CD1c-positive myeloid dendritic cell (primary cell): ENCODE data around the gene C2CD4C.
"Not testable (repeated sequence)": the region's sequence is repeated elsewhere in the genome, so short reads cannot be mapped to it uniquely, and the experiment has no call there.

Experiments
- DNase-seq: peaks from one replicate; pipeline ENCODE4 v3.0.0-alpha.2; 2016; ENCODE audit errors: extremely low spot score

The C2CD4C gene

GRCh38 chr19:400976-401865 is 7.7 kb downstream of the C2CD4C start:
- no peak for DNase-seq

GRCh38 chr19:399370-399769 is 9.6 kb downstream of the C2CD4C start:
- no peak for DNase-seq

DNA sequence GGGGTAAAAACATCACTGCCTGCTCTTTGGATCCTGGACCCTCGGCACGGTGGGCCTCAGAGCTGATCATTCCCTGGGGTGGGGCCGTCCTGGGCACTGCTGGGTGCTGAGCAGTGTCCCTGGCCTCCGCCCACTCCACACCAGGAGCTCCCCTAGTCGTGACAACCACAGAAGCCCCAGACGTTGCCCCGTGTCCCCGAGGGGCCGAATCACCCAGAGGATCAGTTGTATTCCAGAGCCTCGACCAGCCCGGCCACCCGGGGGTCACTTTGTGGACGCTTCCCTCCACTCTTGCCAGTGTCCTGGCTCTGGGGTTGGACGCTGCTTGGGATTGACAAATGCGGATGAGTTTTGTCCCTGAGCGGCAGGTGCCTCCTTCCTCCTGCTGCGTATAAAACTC is 10.2 kb downstream of the C2CD4C start:
- no peak for DNase-seq

- DNase-seq, result no peak
These were observed 10.8 kb downstream of the C2CD4C start for GRCh38 chr19:397941-398706.

DNA sequence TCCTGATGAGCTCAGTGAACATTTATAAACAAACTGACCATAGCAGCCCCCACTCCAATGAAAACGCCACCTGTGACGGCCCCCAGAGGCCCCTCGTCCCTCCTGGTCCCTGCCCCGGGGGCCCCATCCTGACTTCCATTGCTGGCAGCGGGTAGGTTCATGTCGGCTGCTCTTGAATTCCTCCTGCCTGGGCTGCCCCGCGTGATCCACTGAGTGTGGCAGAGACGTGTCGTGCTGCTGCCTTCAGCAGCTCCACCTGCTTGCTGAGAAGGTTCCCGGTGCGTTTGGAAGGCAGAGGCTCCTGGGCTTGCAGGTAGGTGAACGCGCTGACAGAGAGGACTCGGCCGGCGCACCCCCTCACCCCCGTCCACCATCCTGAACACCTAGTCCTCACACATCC is 11.6 kb downstream of the C2CD4C start:
- DNase-seq, result no peak

GRCh38 chr19:395467-395866 is 13.5 kb downstream of the C2CD4C start:
- DNase-seq, result no peak

DNA sequence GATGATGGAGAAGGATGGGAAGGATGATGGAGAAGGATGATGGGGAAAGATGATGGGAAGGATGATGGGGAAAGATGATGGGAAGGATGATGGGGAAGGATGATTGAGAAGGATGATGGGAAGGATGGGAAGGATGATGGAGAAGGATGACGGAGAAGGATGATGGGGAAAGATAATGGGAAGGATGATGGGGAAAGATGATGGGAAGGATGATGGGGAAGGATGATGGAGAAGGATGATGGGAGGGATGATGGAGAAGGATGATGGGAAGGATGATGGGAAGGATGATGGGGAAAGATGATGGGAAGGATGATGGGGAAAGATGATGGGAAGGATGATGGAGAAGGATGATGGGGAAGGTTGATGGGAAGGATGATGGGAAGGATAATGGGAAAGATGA is 14.1 kb downstream of the C2CD4C start:
- not testable (repeated sequence) for DNase-seq

- DNase-seq, result not testable (repeated sequence)
These were observed 15.4 kb downstream of the C2CD4C start for GRCh38 chr19:393560-393959.

DNA sequence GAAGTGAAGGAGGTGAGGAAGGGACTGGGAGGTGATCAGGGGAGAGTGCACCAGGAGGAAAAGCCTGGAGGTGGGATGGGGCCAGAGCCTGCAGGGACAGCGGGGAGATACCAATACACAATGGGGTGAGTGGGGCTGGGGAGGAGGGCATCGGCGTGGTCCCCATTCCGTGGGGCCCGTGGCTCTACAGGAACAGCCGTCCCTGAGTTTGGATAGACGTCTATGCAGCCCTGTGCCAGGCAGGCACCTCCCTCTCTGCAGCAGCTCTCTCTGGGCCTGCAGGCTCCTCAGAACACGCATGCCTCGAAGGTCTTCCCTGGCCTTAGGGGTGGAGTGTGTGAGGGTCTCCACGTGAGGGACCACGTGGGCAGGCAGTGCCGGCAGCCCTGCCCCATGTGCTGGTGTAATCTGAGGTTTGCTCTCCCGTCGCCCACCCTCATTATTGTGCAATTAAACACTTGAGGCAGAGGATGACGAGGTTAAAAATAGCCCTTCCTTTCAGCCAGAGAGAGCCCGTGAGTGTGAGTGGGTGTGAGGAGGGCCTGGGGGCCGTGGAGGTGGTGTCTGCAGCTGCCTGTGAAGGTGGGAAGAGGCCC is 16.5 kb downstream of the C2CD4C start:
- DNase-seq, result no peak

DNA sequence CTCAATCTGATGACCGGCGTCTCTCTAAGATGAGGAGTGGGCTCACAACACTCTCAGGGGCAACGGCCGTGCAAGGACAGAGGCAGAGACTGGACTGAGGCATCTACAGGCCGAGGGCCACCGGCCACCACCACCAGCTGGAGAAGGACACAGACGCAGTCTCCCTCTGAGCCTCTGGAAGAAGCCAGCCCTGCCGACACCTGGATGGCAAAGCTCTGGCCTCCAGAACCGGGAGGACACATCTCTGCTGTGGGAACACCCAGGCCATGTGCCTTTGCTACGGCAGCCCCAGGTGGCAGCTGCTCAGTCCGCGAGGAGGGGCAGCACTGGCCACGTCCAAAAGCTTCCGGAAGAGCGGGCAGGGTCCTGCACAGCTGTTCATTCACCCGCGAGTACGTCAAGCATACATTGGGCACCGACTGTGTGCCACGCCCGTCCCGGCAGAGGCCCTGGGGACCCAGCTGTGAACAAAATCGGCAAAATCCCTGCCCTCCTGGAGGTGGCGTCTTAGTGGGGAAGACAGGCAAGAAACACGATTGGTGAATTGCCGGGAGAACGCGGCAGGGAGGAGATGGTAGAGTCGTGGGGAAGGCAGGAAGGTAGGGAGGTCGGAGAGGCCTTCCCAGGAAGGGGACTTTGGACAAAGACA is 17.1 kb downstream of the C2CD4C start:
- DNase-seq, result no peak

DNA sequence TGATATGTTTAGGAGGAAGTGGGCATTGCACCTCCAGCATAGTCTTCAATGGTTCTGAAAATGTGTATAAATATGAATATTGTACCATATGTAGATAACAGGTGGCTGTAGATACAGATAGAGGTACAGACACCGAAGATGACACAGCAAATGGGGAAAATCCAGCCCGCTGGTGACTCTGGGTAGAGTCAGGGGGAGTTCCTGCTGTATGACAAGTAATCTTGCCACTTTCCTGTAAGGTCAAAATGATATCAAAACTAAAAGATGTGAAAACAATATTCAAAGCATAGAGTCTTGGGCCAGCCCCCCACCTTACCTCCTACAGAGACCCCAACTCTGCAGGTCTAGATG is 17.8 kb downstream of the C2CD4C start:
- DNase-seq, result no peak

GRCh38 chr19:390386-391206 is 18.4 kb downstream of the C2CD4C start:
- DNase-seq, result no peak

DNA sequence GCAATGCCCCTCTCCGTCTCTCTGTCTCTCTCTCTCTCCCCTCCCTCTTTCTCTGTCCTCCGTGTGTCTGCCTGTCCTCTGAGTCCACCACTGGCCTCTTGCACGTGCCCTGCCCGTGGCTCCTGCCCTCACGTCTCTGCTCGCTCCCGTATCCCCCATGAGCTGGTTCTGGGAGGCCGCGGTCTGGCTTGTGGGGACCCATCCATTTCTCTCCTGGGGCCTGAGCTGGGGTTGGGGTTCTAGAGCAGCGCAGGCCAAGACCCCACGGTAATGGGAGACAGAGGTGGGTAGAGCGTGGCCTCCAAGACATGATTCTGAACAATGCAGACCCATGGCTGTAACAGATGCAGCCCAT is 19.0 kb downstream of the C2CD4C start:
- no peak for DNase-seq

DNA sequence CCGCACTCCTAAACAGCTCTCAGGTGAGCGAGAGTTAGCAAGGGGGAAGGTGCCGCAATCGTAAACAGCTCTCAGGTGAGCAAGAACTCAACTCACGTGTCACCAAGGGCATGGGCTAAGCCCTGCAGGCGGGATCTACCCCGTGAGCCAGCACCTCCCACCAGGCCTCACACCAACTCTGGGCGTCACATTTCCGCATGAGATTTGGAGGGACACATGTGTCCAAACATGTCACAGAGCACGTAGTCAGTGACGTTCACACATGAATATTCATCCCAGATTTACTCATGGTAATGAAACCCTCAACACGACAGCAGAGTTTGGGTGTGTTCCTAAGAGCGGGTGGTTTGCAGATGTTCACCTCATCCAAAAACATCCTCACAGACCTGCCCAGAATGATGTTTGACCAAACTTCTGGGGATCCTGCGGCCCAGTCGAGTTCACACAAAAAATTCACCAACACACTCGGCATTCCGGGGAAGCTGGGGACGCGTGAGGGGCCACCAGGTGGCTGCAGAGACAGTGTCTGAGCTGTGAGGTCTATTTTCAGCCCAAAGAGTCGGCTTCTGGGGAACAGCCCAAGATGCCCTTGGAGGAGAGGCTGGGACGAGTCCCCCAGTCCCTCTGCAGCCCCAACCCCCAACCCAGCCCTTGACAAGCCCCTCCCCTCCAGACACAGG is 19.6 kb downstream of the C2CD4C start:
- DNase-seq, result no peak

DNA sequence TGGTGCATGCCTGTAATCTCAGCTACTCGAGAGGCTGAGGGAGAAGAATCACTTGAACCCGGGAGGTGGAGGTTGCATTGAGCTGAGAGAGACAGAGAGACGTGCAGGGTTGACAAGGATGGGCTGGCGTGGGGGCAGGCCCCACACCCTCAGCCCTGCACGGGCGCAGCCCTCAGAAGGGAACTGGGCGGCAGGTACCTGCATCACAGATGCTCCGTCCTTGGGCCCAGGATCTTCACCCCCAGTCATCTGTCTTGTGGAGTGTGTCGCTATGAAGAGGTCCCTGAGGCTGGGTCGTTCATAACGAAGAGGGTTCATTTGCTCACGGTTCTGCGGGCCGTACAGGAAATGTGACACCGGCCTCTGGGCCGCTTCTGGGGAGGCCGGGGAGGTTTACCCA is 20.3 kb downstream of the C2CD4C start:
- DNase-seq, result no peak

GRCh38 chr19:387777-388176 is 21.2 kb downstream of the C2CD4C start:
- DNase-seq, result no peak

DNA sequence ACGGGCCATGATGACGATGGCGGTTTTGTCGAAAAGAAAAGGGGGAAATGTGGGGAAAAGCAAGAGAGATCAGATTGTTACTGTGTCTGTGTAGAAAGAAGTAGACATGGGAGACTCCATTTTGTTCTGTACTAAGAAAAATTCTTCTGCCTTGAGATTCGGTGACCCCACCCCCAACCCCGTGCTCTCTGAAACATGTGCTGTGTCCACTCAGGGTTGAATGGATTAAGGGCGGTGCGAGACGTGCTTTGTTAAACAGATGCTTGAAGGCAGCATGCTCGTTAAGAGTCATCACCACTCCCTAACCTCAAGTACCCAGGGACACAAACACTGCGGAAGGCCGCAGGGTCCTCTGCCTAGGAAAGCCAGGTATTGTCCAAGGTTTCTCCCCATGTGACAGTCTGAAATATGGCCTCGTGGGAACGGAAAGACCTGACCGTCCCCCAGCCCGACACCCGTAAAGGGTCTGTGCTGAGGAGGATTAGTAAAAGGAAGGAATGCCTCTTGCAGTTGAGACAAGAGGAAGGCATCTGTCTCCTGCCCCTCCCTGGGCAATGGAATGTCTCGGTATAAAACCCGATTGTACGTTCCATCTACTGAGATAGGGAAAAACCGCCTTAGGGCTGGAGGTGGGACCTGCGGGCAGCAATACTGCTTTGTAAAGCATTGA is 22.2 kb downstream of the C2CD4C start:
- not testable (repeated sequence) for DNase-seq

DNA sequence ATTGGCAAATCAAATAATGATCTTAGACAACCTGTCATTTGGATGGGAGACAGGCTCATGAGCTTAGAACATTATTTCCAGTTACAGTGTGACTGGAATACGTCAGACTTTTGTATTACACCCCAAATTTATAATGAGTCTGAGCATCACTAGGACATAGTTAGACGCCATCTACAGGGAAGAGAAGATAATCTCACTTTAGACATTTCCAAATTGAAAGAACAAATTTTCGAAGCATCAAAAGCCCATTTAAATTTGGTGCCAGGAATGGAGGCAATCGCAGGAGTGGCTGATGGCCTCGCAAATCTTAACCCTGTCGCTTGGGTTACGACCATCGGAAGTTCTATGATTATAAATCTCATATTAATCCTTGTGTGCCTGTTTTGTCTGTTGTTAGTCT is 22.8 kb downstream of the C2CD4C start:
- DNase-seq, result not testable (repeated sequence)

DNA sequence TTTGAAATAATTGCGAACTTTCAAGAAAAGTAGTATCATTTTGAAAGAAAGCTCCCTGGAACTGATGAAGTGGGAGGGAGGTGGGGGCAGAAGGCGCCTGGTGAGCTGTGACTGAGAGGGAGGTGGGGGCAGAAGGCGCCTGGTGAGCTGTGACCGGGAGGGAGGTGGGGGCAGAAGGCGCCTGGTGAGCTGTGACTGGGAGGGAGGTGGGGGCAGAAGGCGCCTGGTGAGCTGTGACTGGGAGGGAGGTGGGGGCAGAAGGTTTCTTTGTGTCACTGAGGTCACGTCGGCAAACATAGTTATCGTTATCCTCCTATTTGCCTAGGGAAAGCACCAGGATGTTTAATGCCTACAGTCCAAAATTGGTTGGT is 24.2 kb downstream of the C2CD4C start:
- no peak for DNase-seq
